ENCODE data around the gene IFNAR1. TPM values are rescaled to one million over a fixed set of nuclear protein-coding genes. Genes with fewer than 3 reads are reported as not detected.

Gene IFNAR1
- total RNA-seq, 1 donor from 2014 or later: 34.8 TPM

- no peak overlapping the region for H3K27ac Mint-ChIP-seq (ENCODE audit: unreplicated experiment)
- no peak for DNase-seq (ENCODE audit: low spot score)
- peaks cover 6% of the 10 kb centered on the region for H3K4me1 Mint-ChIP-seq (ENCODE audit: unreplicated experiment)
- H3K36me3 Mint-ChIP-seq (ENCODE audit: low read depth, unreplicated experiment): peaks cover 3% of the 10 kb centered on the region
- H3K9me3 Mint-ChIP-seq (ENCODE audit: unreplicated experiment): no peaks in the 10 kb centered on the region
- TF ChIP-seq CTCF (IDR thresholded peaks at IDR 0.05; ENCODE audit: unreplicated experiment): no peak
- no peak overlapping the region for H3K4me3 Mint-ChIP-seq (ENCODE audit: unreplicated experiment)
- peaks cover 7% of the 10 kb centered on the region for H3K27me3 Mint-ChIP-seq (ENCODE audit: unreplicated experiment)
Measured at GRCh38 chr21:33401630-33401992, 76.8 kb downstream of the IFNAR1 start.

DNA sequence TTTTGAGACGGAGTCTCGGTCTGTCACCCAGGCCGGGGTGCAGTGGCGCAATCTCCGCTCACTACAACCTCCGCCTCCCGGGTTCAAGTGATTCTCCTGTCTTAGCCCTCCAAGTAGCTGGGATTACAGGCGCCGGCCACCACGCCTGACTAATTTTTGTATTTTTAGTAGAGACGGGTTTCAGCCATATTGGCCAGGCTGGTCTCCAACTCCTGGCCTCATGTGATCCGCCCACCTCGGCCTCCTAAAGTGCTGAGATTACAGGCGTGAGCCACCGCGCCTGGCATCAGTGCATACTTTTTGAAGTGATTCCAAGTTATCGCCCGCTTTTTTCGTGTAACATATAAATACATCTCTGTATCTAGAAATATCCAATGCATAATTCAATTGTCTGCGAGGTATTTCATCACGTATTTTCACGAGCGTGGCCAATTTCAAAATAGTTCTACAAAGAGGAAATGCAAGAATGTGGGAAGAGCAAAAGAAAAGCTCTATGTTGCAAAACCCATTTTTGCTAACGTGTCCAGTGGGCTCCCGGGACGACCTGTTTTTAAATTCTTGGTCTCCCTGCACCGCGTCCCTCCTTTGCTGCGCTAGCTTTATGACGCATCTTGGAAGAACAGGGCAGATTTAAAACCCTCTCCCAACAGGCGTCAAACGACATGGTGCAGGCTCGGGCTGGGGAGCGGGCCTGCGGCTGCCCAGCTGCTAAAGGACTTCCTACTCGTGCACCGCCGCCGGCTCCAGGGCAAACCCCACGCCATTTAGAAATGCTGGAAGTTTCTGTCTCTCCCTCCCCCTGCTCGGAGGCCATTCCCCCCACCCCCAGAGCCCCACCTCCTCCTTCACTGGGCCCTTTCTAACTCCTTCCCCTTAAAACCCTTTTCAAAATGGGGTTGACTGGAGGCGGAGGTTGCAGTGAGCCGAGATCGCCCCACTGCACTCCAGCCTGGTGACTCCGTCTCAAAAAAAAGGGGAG, 77.5 kb downstream of the IFNAR1 start:
- no peak overlapping the region for H3K27ac Mint-ChIP-seq (ENCODE audit: unreplicated experiment)
- TF ChIP-seq CTCF (IDR thresholded peaks at IDR 0.05; ENCODE audit: unreplicated experiment): no peak
- DNase-seq (ENCODE audit: low spot score): peak; percentile 20
- peak overlapping the region; percentile 85 for H3K4me3 Mint-ChIP-seq (ENCODE audit: unreplicated experiment)
- peaks cover 3% of the 10 kb centered on the region for H3K36me3 Mint-ChIP-seq (ENCODE audit: low read depth, unreplicated experiment)
- no peaks in the 10 kb centered on the region for H3K9me3 Mint-ChIP-seq (ENCODE audit: unreplicated experiment)
- H3K4me1 Mint-ChIP-seq (ENCODE audit: unreplicated experiment): peaks cover 6% of the 10 kb centered on the region
- H3K27me3 Mint-ChIP-seq (ENCODE audit: unreplicated experiment): peaks cover 7% of the 10 kb centered on the region

GRCh38 chr21:33403128-33403785, 78.5 kb downstream of the IFNAR1 start, which contains the start of gene IFNGR2:
IFNGR2 (plus strand) TSS chr21:33403413; CDS start chr21:33403544, 131 bp downstream.
- no peaks in the 10 kb centered on the region for H3K9me3 Mint-ChIP-seq (ENCODE audit: unreplicated experiment)
- peak within 1 kb of the TSS; percentile 97 for H3K4me3 Mint-ChIP-seq (ENCODE audit: unreplicated experiment)
- DNase-seq (ENCODE audit: low spot score): peak; percentile 36
- peaks cover 7% of the 10 kb centered on the region for H3K27me3 Mint-ChIP-seq (ENCODE audit: unreplicated experiment)
- H3K4me1 Mint-ChIP-seq (ENCODE audit: unreplicated experiment): peaks cover 6% of the 10 kb centered on the region
- TF ChIP-seq CTCF (IDR thresholded peaks at IDR 0.05; ENCODE audit: unreplicated experiment): no peak
- peak within 1 kb of the TSS; percentile 86 for H3K27ac Mint-ChIP-seq (ENCODE audit: unreplicated experiment)
- H3K36me3 Mint-ChIP-seq (ENCODE audit: low read depth, unreplicated experiment): peaks cover 3% of the 10 kb centered on the region

- TF ChIP-seq CTCF (IDR thresholded peaks at IDR 0.05; ENCODE audit: unreplicated experiment): no peak
- Mint-ChIP-seq H3K36me3 (ENCODE audit: low read depth, unreplicated experiment) (peaks cover 7% of the 10 kb centered on the region), H3K4me1 (ENCODE audit: unreplicated experiment) (peaks cover 6% of the 10 kb centered on the region), H3K4me3 (ENCODE audit: unreplicated experiment) (peak overlapping the region; percentile 97), H3K27me3 (ENCODE audit: unreplicated experiment) (peaks cover 7% of the 10 kb centered on the region), H3K27ac (ENCODE audit: unreplicated experiment) (peak overlapping the region; percentile 86), H3K9me3 (ENCODE audit: unreplicated experiment) (no peaks in the 10 kb centered on the region)
- DNase-seq (ENCODE audit: low spot score): peak; percentile 60
Measured at GRCh38 chr21:33403786-33404585, 79.2 kb downstream of the IFNAR1 start.
